Endodermal cell (in vitro differentiated cells): Measurements from ENCODE around the gene LEFTY2. TPM values are rescaled to one million over a fixed set of nuclear protein-coding genes. Genes with fewer than 3 reads are reported as not detected.

ENCODE experiments used
- DNase-seq: peaks from one replicate; pipeline ENCODE4 v3.0.0-alpha.2; 2017
- H3K27ac ChIP-seq: 2 replicates; pipeline ENCODE4 v1.5.1; 2013; ENCODE audit warnings: mild to moderate bottlenecking, low read depth, low read length, moderate library complexity
- H3K27me3 ChIP-seq: 2 replicates; pipeline ENCODE4 v1.6.1; 2013; ENCODE audit warnings: mild to moderate bottlenecking, low read length, moderate library complexity; ENCODE audit not compliant: insufficient read depth, control insufficient read depth, poor library complexity, severe bottlenecking
- H3K36me3 ChIP-seq: 2 replicates; pipeline ENCODE4 v1.7.0; 2013; ENCODE audit warnings: mild to moderate bottlenecking, low read length, moderate library complexity; ENCODE audit not compliant: control insufficient read depth, insufficient read depth
- H3K4me1 ChIP-seq: one replicate; pipeline ENCODE4 v1.7.0; 2013; ENCODE audit warnings: low read length; ENCODE audit not compliant: control insufficient read depth, insufficient read depth
- H3K4me3 ChIP-seq: 2 replicates; pipeline ENCODE4 v1.5.1; 2013; ENCODE audit warnings: mild to moderate bottlenecking, low read length, moderate library complexity
- H3K9ac ChIP-seq: 2 replicates; pipeline ENCODE4 v1.6.1; 2013; ENCODE audit warnings: mild to moderate bottlenecking, low read length, moderate library complexity; ENCODE audit not compliant: poor library complexity, severe bottlenecking; ENCODE audit errors: extremely low read depth
- H3K9me3 ChIP-seq: 2 replicates; pipeline ENCODE4 v1.6.1; 2013; ENCODE audit warnings: mild to moderate bottlenecking, low read length, moderate library complexity; ENCODE audit not compliant: control insufficient read depth
- H3K27ac Mint-ChIP-seq: 2 replicates; pipeline ENCODE4 v1.8.0; 2020; ENCODE audit warnings: mixed read lengths
- H3K27me3 Mint-ChIP-seq: 2 replicates; pipeline ENCODE4 v1.8.0; 2021; ENCODE audit warnings: mild to moderate bottlenecking, mixed read lengths; ENCODE audit not compliant: insufficient read depth
- H3K36me3 Mint-ChIP-seq: 2 replicates; pipeline ENCODE4 v1.8.0; 2020; ENCODE audit warnings: low read depth, mixed read lengths
- H3K4me1 Mint-ChIP-seq: 2 replicates; pipeline ENCODE4 v1.8.0; 2020; ENCODE audit warnings: mixed read lengths
- H3K4me3 Mint-ChIP-seq: 2 replicates; pipeline ENCODE4 v1.8.0; 2020; ENCODE audit warnings: mild to moderate bottlenecking, moderate library complexity, mixed read lengths
- H3K9me3 Mint-ChIP-seq: 2 replicates; pipeline ENCODE4 v1.8.0; 2020; ENCODE audit warnings: mild to moderate bottlenecking, mixed read lengths
- WGBS, 2 experiments: methylation state at CpG; one replicate each; pipeline versions ENCODE4 v1.1.5 to v1.1.7; 2013; ENCODE audit warnings: missing lambda C conversion rate in 2 of 2, mixed read lengths in 1 of 2; ENCODE audit not compliant: insufficient coverage in 1 of 2, insufficient read length in 1 of 2; 5-methylcytosine and 5-hydroxymethylcytosine counted together
- total RNA-seq, 2 donors: library from RNA; stranded (reverse); fragmentation: NEBNext Ultra II Directional in 1 of 2; extraction: Animal tissue kit (Norgen Biotek cat#: 25700) in 1 of 2; gene quantifications; 2 replicates in 1 of 2; 3 replicates in 1 of 2; pipeline ENCODE4 v1.2.1, GENCODE V29; 2021
- TF ChIP-seq, protein P1 (sequence below): fragments of 200-600 bp; sonication (generic); conservative IDR thresholded peaks from 2 replicates; pipeline ENCODE4 v1.5.0; 2021; ENCODE audit warnings: antibody characterized with exemption, mild to moderate bottlenecking

Gene LEFTY2
- total RNA-seq, 2 donors from 2014 or later = 272 to 938 TPM

DNA sequence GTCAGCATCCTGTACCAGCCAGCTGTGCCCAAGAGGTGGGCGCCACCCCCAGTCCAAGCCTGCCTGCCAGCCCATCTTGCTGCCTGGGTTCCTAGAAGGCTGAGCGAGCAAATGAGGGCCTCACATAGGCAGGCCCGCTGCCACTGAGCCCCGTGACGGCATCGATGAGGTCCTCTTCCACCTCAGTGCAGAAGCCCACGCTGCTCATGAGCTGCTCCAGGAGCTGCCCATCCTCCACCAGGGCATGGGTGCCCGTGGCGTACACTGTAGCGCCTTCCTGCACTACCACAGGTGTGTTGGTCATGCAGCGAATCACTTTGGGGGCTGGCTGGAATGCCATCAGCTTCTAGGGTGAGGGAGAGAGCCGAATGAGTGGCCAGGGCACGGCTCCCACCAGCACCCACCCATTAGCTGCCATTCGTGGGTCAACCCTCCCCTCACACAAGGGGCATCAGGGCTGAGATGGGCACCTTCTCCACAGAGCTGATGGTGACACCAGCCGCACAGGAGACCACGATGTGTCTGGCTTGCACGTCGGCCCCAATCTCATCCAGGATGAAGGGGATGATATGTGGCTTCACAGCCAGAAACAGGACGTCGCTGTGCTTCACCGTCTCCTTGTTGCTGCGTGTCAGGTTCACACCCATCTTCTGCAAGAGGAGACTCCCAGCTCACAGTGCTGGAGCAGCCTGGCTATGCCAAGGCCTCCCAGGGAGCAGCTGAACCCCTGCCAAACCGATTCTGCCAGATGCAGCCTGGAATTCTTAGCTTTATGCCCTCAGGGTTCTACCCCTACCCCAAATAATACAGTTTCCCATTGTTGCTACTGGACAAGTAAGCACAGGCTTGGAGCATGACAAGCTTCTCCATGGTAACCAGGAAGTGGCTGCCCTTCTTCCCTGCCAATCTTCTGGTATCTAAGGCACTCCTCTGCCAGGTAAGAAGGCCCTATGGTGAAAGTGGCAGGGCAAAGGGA lies 19.0 kb downstream of the LEFTY2 start:
- DNase-seq = no peak
- H3K27ac Mint-ChIP-seq = no peak overlapping the region
- Histone ChIP-seq H3K9me3 (no peaks in the 10 kb centered on the region), H3K27me3 (no peaks in the 10 kb centered on the region), H3K27ac (no peak overlapping the region), H3K9ac (peak overlapping the region; percentile 23), H3K4me1 (peaks cover 17% of the 10 kb centered on the region), H3K36me3 (peaks cover 49% of the 10 kb centered on the region), H3K4me3 (peak overlapping the region; percentile 92)
- H3K4me1 Mint-ChIP-seq = peaks cover 26% of the 10 kb centered on the region
- no peaks in the 10 kb centered on the region for H3K9me3 Mint-ChIP-seq
- TF ChIP-seq, protein P1, sequence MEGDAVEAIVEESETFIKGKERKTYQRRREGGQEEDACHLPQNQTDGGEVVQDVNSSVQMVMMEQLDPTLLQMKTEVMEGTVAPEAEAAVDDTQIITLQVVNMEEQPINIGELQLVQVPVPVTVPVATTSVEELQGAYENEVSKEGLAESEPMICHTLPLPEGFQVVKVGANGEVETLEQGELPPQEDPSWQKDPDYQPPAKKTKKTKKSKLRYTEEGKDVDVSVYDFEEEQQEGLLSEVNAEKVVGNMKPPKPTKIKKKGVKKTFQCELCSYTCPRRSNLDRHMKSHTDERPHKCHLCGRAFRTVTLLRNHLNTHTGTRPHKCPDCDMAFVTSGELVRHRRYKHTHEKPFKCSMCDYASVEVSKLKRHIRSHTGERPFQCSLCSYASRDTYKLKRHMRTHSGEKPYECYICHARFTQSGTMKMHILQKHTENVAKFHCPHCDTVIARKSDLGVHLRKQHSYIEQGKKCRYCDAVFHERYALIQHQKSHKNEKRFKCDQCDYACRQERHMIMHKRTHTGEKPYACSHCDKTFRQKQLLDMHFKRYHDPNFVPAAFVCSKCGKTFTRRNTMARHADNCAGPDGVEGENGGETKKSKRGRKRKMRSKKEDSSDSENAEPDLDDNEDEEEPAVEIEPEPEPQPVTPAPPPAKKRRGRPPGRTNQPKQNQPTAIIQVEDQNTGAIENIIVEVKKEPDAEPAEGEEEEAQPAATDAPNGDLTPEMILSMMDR = no peak
- H3K36me3 Mint-ChIP-seq = peaks cover 50% of the 10 kb centered on the region
- WGBS, 2 experiments = 95 to 98% methylated on average over 15 to 23 of the region's 23 CpGs
- H3K4me3 Mint-ChIP-seq = peak overlapping the region; percentile 95
- no peaks in the 10 kb centered on the region for H3K27me3 Mint-ChIP-seq

- Histone ChIP-seq H3K4me3 (no peak overlapping the region), H3K27ac (no peak overlapping the region), H3K36me3 (peaks cover 49% of the 10 kb centered on the region), H3K27me3 (no peaks in the 10 kb centered on the region), H3K4me1 (peaks cover 17% of the 10 kb centered on the region), H3K9ac (no peak overlapping the region), H3K9me3 (no peaks in the 10 kb centered on the region)
- no peak for DNase-seq
- peaks cover 21% of the 10 kb centered on the region for H3K4me1 Mint-ChIP-seq
- TF ChIP-seq, protein P1 = no peak
- H3K27me3 Mint-ChIP-seq = no peaks in the 10 kb centered on the region
- H3K27ac Mint-ChIP-seq = no peak overlapping the region
- H3K4me3 Mint-ChIP-seq = no peak overlapping the region
- H3K9me3 Mint-ChIP-seq = no peaks in the 10 kb centered on the region
- 95% methylated on average over 5 of the region's 5 CpGs; no CpG with 5 or more reads in 1 of the 2 experiments for WGBS, 2 experiments
- H3K36me3 Mint-ChIP-seq = peaks cover 50% of the 10 kb centered on the region
Observed at GRCh38 chr1:225919906-225920305, 21.1 kb downstream of the LEFTY2 start.

DNA sequence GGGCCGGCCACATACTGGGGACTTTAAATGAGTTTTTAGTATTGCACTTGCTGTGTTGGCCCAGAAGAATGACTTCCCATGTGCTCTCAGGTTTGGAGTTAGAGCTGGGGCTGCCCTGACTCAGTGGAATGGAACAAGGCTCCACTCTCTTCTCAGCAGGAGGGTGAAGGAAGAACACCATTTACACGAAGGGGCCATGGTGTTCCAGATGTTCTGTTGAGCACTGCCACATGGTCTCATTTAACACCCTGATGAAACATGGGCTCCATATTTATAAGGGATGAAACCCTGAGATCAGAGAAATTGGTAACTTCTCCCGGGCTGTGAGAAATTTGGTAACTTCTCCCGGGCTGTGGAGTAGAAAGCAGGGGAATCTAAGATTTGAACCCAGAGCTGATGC lies 22.7 kb downstream of the LEFTY2 start:
- Mint-ChIP-seq H3K4me3 (no peak overlapping the region), H3K36me3 (peaks cover 50% of the 10 kb centered on the region), H3K27me3 (no peaks in the 10 kb centered on the region), H3K27ac (no peak overlapping the region), H3K9me3 (no peaks in the 10 kb centered on the region), H3K4me1 (peaks cover 20% of the 10 kb centered on the region)
- WGBS, 2 experiments = 90 to 96% methylated on average over 3 to 4 of the region's 4 CpGs
- H3K36me3 ChIP-seq = peaks cover 49% of the 10 kb centered on the region
- H3K9me3 ChIP-seq = no peaks in the 10 kb centered on the region
- no peak overlapping the region for H3K4me3 ChIP-seq
- no peaks in the 10 kb centered on the region for H3K27me3 ChIP-seq
- peaks cover 17% of the 10 kb centered on the region for H3K4me1 ChIP-seq
- TF ChIP-seq, protein P1 = no peak
- no peak overlapping the region for H3K27ac ChIP-seq
- no peak for DNase-seq
- no peak overlapping the region for H3K9ac ChIP-seq
